Astrocyte (in vitro differentiated cells and primary cell): ENCODE measurements around the gene RPS6KA2. TPM values are rescaled to one million over a fixed set of nuclear protein-coding genes. Genes with fewer than 3 reads are reported as not detected.
A peak's percentile ranks its signal among the peaks of the same experiment; 100 is the strongest.

Experiments used
- DNase-seq: peaks from one replicate; pipeline ENCODE4 v3.0.0-alpha.2; 2010; ENCODE audit warnings: low read depth
- FAIRE-seq: peaks from 2 replicates; lab custom pipeline; 2011; peaks lifted over from hg19 to GRCh38; lab: Jason Lieb, UNC
- H2AFZ ChIP-seq: 2 replicates; pipeline ENCODE4 v1.6.0; 2012; ENCODE audit warnings: low read depth, low read length, inconsistent platforms
- H3K27ac ChIP-seq: 2 replicates; pipeline ENCODE4 v1.5.1; 2011; ENCODE audit warnings: low read depth, low read length, inconsistent platforms
- H3K27me3 ChIP-seq: 2 replicates; pipeline ENCODE4 v1.6.0; 2011; ENCODE audit warnings: low read length, inconsistent platforms; ENCODE audit not compliant: insufficient read depth
- H3K36me3 ChIP-seq: 2 replicates; pipeline ENCODE4 v1.5.1; 2011; ENCODE audit warnings: low read length, inconsistent platforms; ENCODE audit not compliant: insufficient read depth
- H3K4me1 ChIP-seq: 2 replicates; pipeline ENCODE4 v1.5.1; 2011; ENCODE audit warnings: low read length, inconsistent platforms; ENCODE audit not compliant: insufficient read depth
- H3K4me2 ChIP-seq: 2 replicates; pipeline ENCODE4 v1.6.0; 2012; ENCODE audit warnings: low read length, inconsistent platforms
- H3K4me3 ChIP-seq: 2 replicates; pipeline ENCODE4 v1.5.1; 2011; ENCODE audit warnings: low read depth, mild to moderate bottlenecking, low read length, inconsistent platforms; ENCODE audit not compliant: insufficient read depth
- H3K79me2 ChIP-seq: 2 replicates; pipeline ENCODE4 v1.6.0; 2012; ENCODE audit warnings: mild to moderate bottlenecking, low read length, inconsistent platforms; ENCODE audit not compliant: insufficient read depth
- H3K9ac ChIP-seq: 2 replicates; pipeline ENCODE4 v1.6.0; 2012; ENCODE audit warnings: mild to moderate bottlenecking, low read length, inconsistent platforms
- H3K9me3 ChIP-seq: 2 replicates; pipeline ENCODE4 v1.5.1; 2012; ENCODE audit warnings: low read depth, mild to moderate bottlenecking, low read length, inconsistent platforms; ENCODE audit not compliant: insufficient read depth
- H4K20me1 ChIP-seq: 2 replicates; pipeline ENCODE4 v1.6.0; 2012; ENCODE audit warnings: low read length, inconsistent platforms; ENCODE audit not compliant: insufficient read depth
- H3K27ac Mint-ChIP-seq: one replicate; pipeline ENCODE4 v1.8.0; 2021; ENCODE audit warnings: mild to moderate bottlenecking, mixed read lengths; ENCODE audit not compliant: unreplicated experiment
- H3K27me3 Mint-ChIP-seq: one replicate; pipeline ENCODE4 v1.8.0; 2021; ENCODE audit warnings: low read depth, mixed read lengths; ENCODE audit not compliant: unreplicated experiment
- H3K36me3 Mint-ChIP-seq: one replicate; pipeline ENCODE4 v1.8.0; 2021; ENCODE audit warnings: low read depth, mixed read lengths; ENCODE audit not compliant: unreplicated experiment
- H3K4me1 Mint-ChIP-seq: one replicate; pipeline ENCODE4 v1.8.0; 2021; ENCODE audit warnings: low read depth, mixed read lengths; ENCODE audit not compliant: unreplicated experiment
- H3K4me3 Mint-ChIP-seq: one replicate; pipeline ENCODE4 v1.8.0; 2021; ENCODE audit warnings: mild to moderate bottlenecking, moderate library complexity, mixed read lengths; ENCODE audit not compliant: unreplicated experiment
- H3K9me3 Mint-ChIP-seq: one replicate; pipeline ENCODE4 v1.8.0; 2021; ENCODE audit warnings: mild to moderate bottlenecking, mixed read lengths; ENCODE audit not compliant: unreplicated experiment
- CTCF ChIP-seq: IDR thresholded peaks from 2 replicates; pipeline ENCODE4 v1.5.1; 2011; ENCODE audit warnings: low read depth, mild to moderate bottlenecking, inconsistent platforms, low read length, moderate library complexity; ENCODE audit not compliant: insufficient read depth
- EZH2 ChIP-seq: IDR thresholded peaks from 2 replicates; pipeline ENCODE4 v1.6.1; 2012; ENCODE audit warnings: mild to moderate bottlenecking, low read length, inconsistent platforms; ENCODE audit not compliant: insufficient read depth
- total RNA-seq: library from RNA; stranded (reverse); gene quantifications from 2 replicates; pipeline ENCODE4 v1.2.1, GENCODE V29; 2021

The RPS6KA2 gene
- total RNA-seq, 1 donor from 2014 or later: 33.5 TPM

GRCh38 chr6:166633732-166634535 lies 6.9 kb upstream of the RPS6KA2 start:
- Histone ChIP-seq H3K36me3 (no peaks in the 10 kb centered on the region), H3K4me3 (no peak overlapping the region), H3K79me2 (no peaks in the 10 kb centered on the region), H2AFZ (peak overlapping the region; percentile 31), H4K20me1 (no peaks in the 10 kb centered on the region), H3K4me1 (peaks cover 13% of the 10 kb centered on the region), H3K9ac (no peak overlapping the region), H3K27me3 (no peaks in the 10 kb centered on the region), H3K27ac (no peak overlapping the region), H3K9me3 (no peaks in the 10 kb centered on the region), H3K4me2 (no peak overlapping the region)
- Mint-ChIP-seq H3K27me3 (peaks cover 12% of the 10 kb centered on the region), H3K27ac (no peak overlapping the region), H3K36me3 (no peaks in the 10 kb centered on the region), H3K4me3 (no peak overlapping the region), H3K4me1 (peaks cover 17% of the 10 kb centered on the region), H3K9me3 (peaks cover 5% of the 10 kb centered on the region)
- DNase-seq (no peak), FAIRE-seq (no peak)
- TF ChIP-seq CTCF (no peak), EZH2 (no peak)

- no peaks in the 10 kb centered on the region for H3K36me3 Mint-ChIP-seq
- peaks cover 7% of the 10 kb centered on the region for H3K27me3 Mint-ChIP-seq
- no peak for FAIRE-seq
Measured at GRCh38 chr6:166632731-166633130, 5.7 kb upstream of the RPS6KA2 start.

More at GRCh38 chr6:166632731-166633130, 5.7 kb upstream of the RPS6KA2 start:
- Histone ChIP-seq H3K36me3 (no peaks in the 10 kb centered on the region), H3K9me3 (no peaks in the 10 kb centered on the region), H3K9ac (no peak overlapping the region), H3K79me2 (no peaks in the 10 kb centered on the region), H3K4me2 (no peak overlapping the region), H3K4me1 (peaks cover 23% of the 10 kb centered on the region), H2AFZ (no peak overlapping the region), H3K27ac (no peak overlapping the region), H4K20me1 (no peaks in the 10 kb centered on the region), H3K4me3 (no peak overlapping the region), H3K27me3 (no peaks in the 10 kb centered on the region)
- no peak overlapping the region for H3K27ac Mint-ChIP-seq
- H3K9me3 Mint-ChIP-seq: peaks cover 5% of the 10 kb centered on the region
- peaks cover 23% of the 10 kb centered on the region for H3K4me1 Mint-ChIP-seq
- no peak overlapping the region for H3K4me3 Mint-ChIP-seq
- DNase-seq: no peak
- no peak for TF ChIP-seq CTCF
- TF ChIP-seq EZH2: no peak
